SK-N-SH (cell line): ENCODE measurements around the gene FPR2. TPM values are rescaled to one million over a fixed set of nuclear protein-coding genes. Genes with fewer than 3 reads are reported as not detected.

Source experiments
- CTCF ChIA-PET: fragments of 300-600, 350-600 bp; formaldehyde crosslinking; extraction: SDS; loops from one replicate; lab custom pipeline; 2021; lab: Yijun Ruan, JAX
- POLR2A ChIA-PET: fragments of 350-600 bp; sonication (Branson Sonifier 250); formaldehyde crosslinking; extraction: SDS; loops from one replicate; lab custom pipeline; 2020; ENCODE audit warnings: antibody characterized with exemption, inconsistent platforms; lab: Yijun Ruan, JAX
- DNase-seq: peaks from one replicate; pipeline ENCODE4 v3.0.0; 2012
- H2AFZ ChIP-seq: fragments of 200-600 bp; sonication (generic); 2 replicates; pipeline ENCODE4 v1.8.1; 2016; ENCODE audit warnings: antibody characterized with exemption, mild to moderate bottlenecking, low read depth
- H3F3A ChIP-seq: fragments of 200-600 bp; sonication (generic); replicated peaks from 2 replicates; pipeline ENCODE3; 2016; ENCODE audit warnings: antibody characterized with exemption, mild to moderate bottlenecking; ENCODE audit not compliant: insufficient read depth
- H3K27ac ChIP-seq, 2 experiments: fragments of 200-500 bp in 1 of 2; fragments of 200-600 bp in 1 of 2; sonication (Bioruptor generic) in 1 of 2; sonication (generic), shearing (Covaris generic) in 1 of 2; 2 replicates each; pipeline versions ENCODE4 v1.5.1 to v1.6.1; 2014 to 2016; ENCODE audit warnings: low read depth in 2 of 2, inconsistent platforms in 1 of 2, low read length in 1 of 2, mild to moderate bottlenecking in 1 of 2, mixed read lengths in 1 of 2
- H3K27me3 ChIP-seq: fragments of 200-600 bp; sonication (generic), shearing (Covaris generic); 2 replicates; pipeline ENCODE4 v1.6.1; 2016; ENCODE audit warnings: mixed run types; ENCODE audit not compliant: insufficient read depth
- H3K36me3 ChIP-seq, 2 experiments: fragments of 200-500 bp in 1 of 2; fragments of 200-600 bp in 1 of 2; sonication (Bioruptor generic) in 1 of 2; sonication (generic) in 1 of 2; replicated peaks in 1 of 2; 2 replicates each; pipeline versions ENCODE3 to v1.5.1; 2014 to 2016; ENCODE audit warnings: low read length in 1 of 2, mild to moderate bottlenecking in 1 of 2; ENCODE audit not compliant: insufficient read depth in 2 of 2, control insufficient read depth in 1 of 2
- H3K4me1 ChIP-seq, 2 experiments: fragments of 200-500 bp in 1 of 2; fragments of 200-600 bp in 1 of 2; sonication (Bioruptor generic) in 1 of 2; sonication (generic), shearing (Covaris generic) in 1 of 2; 2 replicates each; pipeline versions ENCODE4 v1.5.1 to v1.6.1; 2014 to 2016; ENCODE audit warnings: low read depth in 1 of 2, low read length in 1 of 2, mixed run types in 1 of 2; ENCODE audit not compliant: insufficient read depth in 2 of 2, control insufficient read depth in 1 of 2
- H3K4me2 ChIP-seq: fragments of 200-600 bp; sonication (generic), shearing (Covaris generic); 2 replicates; pipeline ENCODE4 v1.6.1; 2017; ENCODE audit warnings: mixed run types
- H3K4me3 ChIP-seq, 2 experiments: fragments of 200-500 bp in 1 of 2; fragments of 200-600 bp in 1 of 2; sonication (Bioruptor generic) in 1 of 2; sonication (generic), shearing (Covaris generic) in 1 of 2; 2 replicates each; pipeline versions ENCODE4 v1.5.1 to v1.8.1; 2014 to 2016; ENCODE audit warnings: low read depth in 2 of 2, inconsistent platforms in 1 of 2, low read length in 1 of 2, mild to moderate bottlenecking in 1 of 2, mixed read lengths in 1 of 2, moderate library complexity in 1 of 2
- H3K79me2 ChIP-seq: fragments of 200-600 bp; sonication (generic); 2 replicates; pipeline ENCODE4 v1.8.1; 2017; ENCODE audit warnings: mild to moderate bottlenecking; ENCODE audit not compliant: insufficient read depth
- H3K9ac ChIP-seq: fragments of 200-600 bp; sonication (generic); 2 replicates; pipeline ENCODE4 v1.6.1; 2017; ENCODE audit warnings: mixed run types
- H3K9me2 ChIP-seq: fragments of 200-600 bp; sonication (generic); 2 replicates; pipeline ENCODE4 v1.6.1; 2017; ENCODE audit warnings: mixed run types
- H3K9me3 ChIP-seq: fragments of 200-600 bp; sonication (generic); 2 replicates; pipeline ENCODE4 v1.6.1; 2017; ENCODE audit warnings: mixed run types, mild to moderate bottlenecking, moderate library complexity
- H4K20me1 ChIP-seq: fragments of 200-600 bp; sonication (generic); 2 replicates; pipeline ENCODE4 v1.6.1; 2017; ENCODE audit warnings: mild to moderate bottlenecking, mixed run types; ENCODE audit not compliant: insufficient read depth
- EZH2phosphoT487 ChIP-seq: fragments of 200-600 bp; sonication (generic); IDR thresholded peaks from 2 replicates; pipeline ENCODE4 v1.6.1; 2017; ENCODE audit warnings: low read depth, mixed run types, mild to moderate bottlenecking, antibody characterized with exemption, moderate library complexity, borderline replicate concordance
- NRF1 ChIP-seq: IDR thresholded peaks from 2 replicates; pipeline ENCODE4 v1.6.1; 2012; ENCODE audit warnings: low read depth, mild to moderate bottlenecking, low read length
- TCF12 ChIP-seq: IDR thresholded peaks from 2 replicates; pipeline ENCODE4 v1.4.0; 2012
- TEAD4 ChIP-seq: IDR thresholded peaks from 2 replicates; pipeline ENCODE4 v1.4.0; 2012; ENCODE audit warnings: mild to moderate bottlenecking, borderline replicate concordance; ENCODE audit not compliant: insufficient read depth
- YY1 ChIP-seq: IDR thresholded peaks from 2 replicates; pipeline ENCODE4 v1.4.0; 2012; ENCODE audit warnings: low read depth, mild to moderate bottlenecking
- WGBS: methylation state at CpG from one replicate; pipeline ENCODE4 v1.1.6; 2017; ENCODE audit warnings: low lambda C conversion rate; 5-methylcytosine and 5-hydroxymethylcytosine counted together
- polyA plus RNA-seq, 3 experiments: library from polyadenylated mRNA; depleted of rRNA; stranded (reverse); fragments of >200 nt; gene quantifications; 2 replicates each; pipeline ENCODE4 v1.2.3, GENCODE V29; 2012
- TF ChIP-seq, protein P1 (sequence below): IDR thresholded peaks from 2 replicates; pipeline ENCODE4 v1.6.1; 2012; ENCODE audit warnings: mild to moderate bottlenecking, low read depth, low read length, moderate library complexity
- TF ChIP-seq, protein P2 (sequence below): IDR thresholded peaks from 2 replicates; pipeline ENCODE4 v1.4.0; 2012; ENCODE audit warnings: low read depth, borderline replicate concordance
- TF ChIP-seq, protein P3 (sequence below): fragments of 150-350 bp; IDR thresholded peaks from 2 replicates; pipeline ENCODE4 v1.6.1; 2017; ENCODE audit warnings: antibody characterized with exemption, low read length, low read depth, borderline replicate concordance
- TF ChIP-seq, protein P4 (sequence below): IDR thresholded peaks from 2 replicates; pipeline ENCODE4 v1.4.0; 2012; ENCODE audit warnings: low read depth, borderline replicate concordance

Gene FPR2
- polyA plus RNA-seq, 1 of the 3 experiments (the other 2 are of a cell fraction): not detected

DNA sequence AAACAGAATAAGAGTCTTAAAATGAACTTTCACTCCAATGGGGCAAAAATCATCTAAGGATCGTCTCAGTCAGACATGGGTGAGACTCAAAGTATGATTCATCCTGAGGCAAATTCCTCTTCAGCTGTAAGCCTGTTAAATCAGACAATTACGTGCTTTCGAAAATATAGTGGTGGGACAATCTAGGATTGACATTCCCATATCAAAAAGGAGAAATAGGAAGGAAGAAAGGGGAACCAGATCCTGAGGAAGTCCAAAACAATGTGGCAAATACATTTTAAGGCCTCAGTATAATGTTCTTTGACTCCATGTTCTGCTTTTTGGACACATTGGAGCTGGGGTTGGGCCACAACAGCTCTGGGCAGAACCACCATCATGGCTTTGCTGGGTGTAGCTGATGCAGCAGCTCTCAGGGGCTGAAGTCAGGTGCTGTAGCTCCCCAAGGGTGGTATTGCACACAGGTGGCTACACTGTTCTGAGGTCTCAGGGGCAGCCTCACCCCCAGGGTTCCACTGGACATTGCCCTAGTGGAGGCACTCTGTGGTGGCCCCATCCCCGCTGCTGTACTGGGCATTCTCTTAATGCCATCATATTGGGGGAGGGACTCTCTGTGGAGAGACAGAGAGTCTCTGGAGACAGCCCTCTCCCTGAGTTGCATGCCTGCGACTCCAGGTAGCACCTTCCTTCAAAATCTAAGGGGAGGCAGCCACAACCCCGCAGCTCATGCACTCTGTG lies 28.2 kb downstream of the FPR2 start (continued):
- TF ChIP-seq, protein P1, sequence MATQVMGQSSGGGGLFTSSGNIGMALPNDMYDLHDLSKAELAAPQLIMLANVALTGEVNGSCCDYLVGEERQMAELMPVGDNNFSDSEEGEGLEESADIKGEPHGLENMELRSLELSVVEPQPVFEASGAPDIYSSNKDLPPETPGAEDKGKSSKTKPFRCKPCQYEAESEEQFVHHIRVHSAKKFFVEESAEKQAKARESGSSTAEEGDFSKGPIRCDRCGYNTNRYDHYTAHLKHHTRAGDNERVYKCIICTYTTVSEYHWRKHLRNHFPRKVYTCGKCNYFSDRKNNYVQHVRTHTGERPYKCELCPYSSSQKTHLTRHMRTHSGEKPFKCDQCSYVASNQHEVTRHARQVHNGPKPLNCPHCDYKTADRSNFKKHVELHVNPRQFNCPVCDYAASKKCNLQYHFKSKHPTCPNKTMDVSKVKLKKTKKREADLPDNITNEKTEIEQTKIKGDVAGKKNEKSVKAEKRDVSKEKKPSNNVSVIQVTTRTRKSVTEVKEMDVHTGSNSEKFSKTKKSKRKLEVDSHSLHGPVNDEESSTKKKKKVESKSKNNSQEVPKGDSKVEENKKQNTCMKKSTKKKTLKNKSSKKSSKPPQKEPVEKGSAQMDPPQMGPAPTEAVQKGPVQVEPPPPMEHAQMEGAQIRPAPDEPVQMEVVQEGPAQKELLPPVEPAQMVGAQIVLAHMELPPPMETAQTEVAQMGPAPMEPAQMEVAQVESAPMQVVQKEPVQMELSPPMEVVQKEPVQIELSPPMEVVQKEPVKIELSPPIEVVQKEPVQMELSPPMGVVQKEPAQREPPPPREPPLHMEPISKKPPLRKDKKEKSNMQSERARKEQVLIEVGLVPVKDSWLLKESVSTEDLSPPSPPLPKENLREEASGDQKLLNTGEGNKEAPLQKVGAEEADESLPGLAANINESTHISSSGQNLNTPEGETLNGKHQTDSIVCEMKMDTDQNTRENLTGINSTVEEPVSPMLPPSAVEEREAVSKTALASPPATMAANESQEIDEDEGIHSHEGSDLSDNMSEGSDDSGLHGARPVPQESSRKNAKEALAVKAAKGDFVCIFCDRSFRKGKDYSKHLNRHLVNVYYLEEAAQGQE: no peak
- no peak for TF ChIP-seq EZH2phosphoT487
- TF ChIP-seq, protein P2, sequence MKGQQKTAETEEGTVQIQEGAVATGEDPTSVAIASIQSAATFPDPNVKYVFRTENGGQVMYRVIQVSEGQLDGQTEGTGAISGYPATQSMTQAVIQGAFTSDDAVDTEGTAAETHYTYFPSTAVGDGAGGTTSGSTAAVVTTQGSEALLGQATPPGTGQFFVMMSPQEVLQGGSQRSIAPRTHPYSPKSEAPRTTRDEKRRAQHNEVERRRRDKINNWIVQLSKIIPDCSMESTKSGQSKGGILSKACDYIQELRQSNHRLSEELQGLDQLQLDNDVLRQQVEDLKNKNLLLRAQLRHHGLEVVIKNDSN: no peak
- no peak for TF ChIP-seq NRF1
- TF ChIP-seq, protein P3, sequence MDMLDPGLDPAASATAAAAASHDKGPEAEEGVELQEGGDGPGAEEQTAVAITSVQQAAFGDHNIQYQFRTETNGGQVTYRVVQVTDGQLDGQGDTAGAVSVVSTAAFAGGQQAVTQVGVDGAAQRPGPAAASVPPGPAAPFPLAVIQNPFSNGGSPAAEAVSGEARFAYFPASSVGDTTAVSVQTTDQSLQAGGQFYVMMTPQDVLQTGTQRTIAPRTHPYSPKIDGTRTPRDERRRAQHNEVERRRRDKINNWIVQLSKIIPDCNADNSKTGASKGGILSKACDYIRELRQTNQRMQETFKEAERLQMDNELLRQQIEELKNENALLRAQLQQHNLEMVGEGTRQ: no peak

DNA sequence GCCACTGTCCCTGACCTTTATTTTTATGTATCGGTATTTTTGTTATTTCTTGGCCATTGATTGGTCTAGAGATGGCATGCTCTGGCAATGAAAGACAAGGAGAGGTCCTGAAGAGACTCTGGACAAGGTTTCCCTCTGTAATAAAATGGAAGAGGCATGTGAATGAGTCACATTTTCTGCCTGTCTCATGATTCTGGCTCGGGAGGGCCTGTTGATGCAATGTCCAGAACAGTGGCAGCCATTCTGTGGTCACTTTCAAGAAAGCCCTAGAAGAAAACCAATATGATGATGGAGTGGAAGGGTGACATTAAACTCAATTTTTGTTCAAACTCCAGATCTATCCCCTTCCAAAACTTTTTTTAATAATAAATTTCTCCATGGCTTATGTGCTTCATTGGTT lies 32.0 kb downstream of the FPR2 start:
- TF ChIP-seq, protein P4, sequence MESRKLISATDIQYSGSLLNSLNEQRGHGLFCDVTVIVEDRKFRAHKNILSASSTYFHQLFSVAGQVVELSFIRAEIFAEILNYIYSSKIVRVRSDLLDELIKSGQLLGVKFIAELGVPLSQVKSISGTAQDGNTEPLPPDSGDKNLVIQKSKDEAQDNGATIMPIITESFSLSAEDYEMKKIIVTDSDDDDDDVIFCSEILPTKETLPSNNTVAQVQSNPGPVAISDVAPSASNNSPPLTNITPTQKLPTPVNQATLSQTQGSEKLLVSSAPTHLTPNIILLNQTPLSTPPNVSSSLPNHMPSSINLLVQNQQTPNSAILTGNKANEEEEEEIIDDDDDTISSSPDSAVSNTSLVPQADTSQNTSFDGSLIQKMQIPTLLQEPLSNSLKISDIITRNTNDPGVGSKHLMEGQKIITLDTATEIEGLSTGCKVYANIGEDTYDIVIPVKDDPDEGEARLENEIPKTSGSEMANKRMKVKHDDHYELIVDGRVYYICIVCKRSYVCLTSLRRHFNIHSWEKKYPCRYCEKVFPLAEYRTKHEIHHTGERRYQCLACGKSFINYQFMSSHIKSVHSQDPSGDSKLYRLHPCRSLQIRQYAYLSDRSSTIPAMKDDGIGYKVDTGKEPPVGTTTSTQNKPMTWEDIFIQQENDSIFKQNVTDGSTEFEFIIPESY: no peak
- TF ChIP-seq YY1: no peak
- TF ChIP-seq TEAD4: no peak
- no peak for TF ChIP-seq TCF12
- CTCF ChIA-PET: interaction anchor here (2.0 kb wide), 1 partner anchor 15 kb away, joined by 6 read pairs; no protein-coding TSS in a partner anchor
- H4K20me1 ChIP-seq: no peaks in the 10 kb centered on the region

More for the DNA sequence above, 32.0 kb downstream of the FPR2 start:
- H2AFZ ChIP-seq: no peak overlapping the region
- H3K4me1 ChIP-seq: peaks cover 0 to 25% of the 10 kb centered on the region in 2 experiments; a peak in 1 of 4 replicates
- H3K36me3 ChIP-seq: no peaks in the 10 kb centered on the region
- H3K9me3 ChIP-seq: no peaks in the 10 kb centered on the region
- POLR2A ChIA-PET: no interaction called here
- DNase-seq: no peak
- no peaks in the 10 kb centered on the region; the same call in 1 of the 2 replicates for H3K79me2 ChIP-seq
- peaks cover 22% of the 10 kb centered on the region for H3F3A ChIP-seq
- no peak overlapping the region for H3K4me2 ChIP-seq
- H3K4me3 ChIP-seq: no peak overlapping the region
- 0% methylated on average over 2 of the region's 2 CpGs for WGBS
- no peak overlapping the region for H3K27ac ChIP-seq
- no peaks in the 10 kb centered on the region for H3K9me2 ChIP-seq
- H3K27me3 ChIP-seq: no peaks in the 10 kb centered on the region
- H3K9ac ChIP-seq: no peak overlapping the region
